Endothelial cell (in vitro differentiated cells): Measurements from ENCODE around the gene MRPS9. TPM values are rescaled to one million over a fixed set of nuclear protein-coding genes. Genes with fewer than 3 reads are reported as not detected.

Experiments used
- DNase-seq: peaks from one replicate; pipeline ENCODE4 v3.0.0; 2021; ENCODE audit warnings: low spot score
- H3K27ac Mint-ChIP-seq: one replicate; pipeline ENCODE4 v1.8.0; 2021; ENCODE audit warnings: mixed read lengths, inconsistent platforms; ENCODE audit not compliant: unreplicated experiment
- H3K27me3 Mint-ChIP-seq: one replicate; pipeline ENCODE4 v1.8.0; 2021; ENCODE audit warnings: mild to moderate bottlenecking, moderate library complexity, mixed read lengths, inconsistent platforms; ENCODE audit not compliant: unreplicated experiment
- H3K36me3 Mint-ChIP-seq: one replicate; pipeline ENCODE4 v1.8.0; 2021; ENCODE audit warnings: mild to moderate bottlenecking, low read depth, mixed read lengths, inconsistent platforms; ENCODE audit not compliant: unreplicated experiment
- H3K4me1 Mint-ChIP-seq: one replicate; pipeline ENCODE4 v1.8.0; 2021; ENCODE audit warnings: mild to moderate bottlenecking, mixed read lengths, inconsistent platforms; ENCODE audit not compliant: unreplicated experiment
- H3K4me3 Mint-ChIP-seq: one replicate; pipeline ENCODE4 v1.8.0; 2021; ENCODE audit warnings: mild to moderate bottlenecking, mixed read lengths, inconsistent platforms; ENCODE audit not compliant: unreplicated experiment
- H3K9me3 Mint-ChIP-seq: one replicate; pipeline ENCODE4 v1.8.0; 2021; ENCODE audit warnings: mixed read lengths, inconsistent platforms; ENCODE audit not compliant: unreplicated experiment
- total RNA-seq: library from RNA; stranded (reverse); fragmentation: NEBNext Ultra II Directional; extraction: Animal tissue kit (Norgen Biotek cat#: 25700); gene quantifications from one replicate; pipeline ENCODE4 v1.2.1, GENCODE V29; 2021; ENCODE audit not compliant: unreplicated experiment
- TF ChIP-seq, protein P1 (sequence below): fragments of 200-600 bp; sonication (generic); IDR thresholded peaks from one replicate; pipeline ENCODE4 v1.5.0; 2021; ENCODE audit warnings: antibody characterized with exemption; ENCODE audit not compliant: unreplicated experiment

Gene MRPS9
- total RNA-seq, 1 donor from 2014 or later: 27.3 TPM

GRCh38 chr2:105104208-105104731, 66.4 kb downstream of the MRPS9 start:
- no peaks in the 10 kb centered on the region for H3K9me3 Mint-ChIP-seq
- peaks cover 1% of the 10 kb centered on the region for H3K27me3 Mint-ChIP-seq
- H3K36me3 Mint-ChIP-seq: peaks cover 13% of the 10 kb centered on the region
- H3K27ac Mint-ChIP-seq: no peak overlapping the region
- peaks cover 13% of the 10 kb centered on the region for H3K4me1 Mint-ChIP-seq
- H3K4me3 Mint-ChIP-seq: no peak overlapping the region
- no peak for DNase-seq
- TF ChIP-seq, protein P1, sequence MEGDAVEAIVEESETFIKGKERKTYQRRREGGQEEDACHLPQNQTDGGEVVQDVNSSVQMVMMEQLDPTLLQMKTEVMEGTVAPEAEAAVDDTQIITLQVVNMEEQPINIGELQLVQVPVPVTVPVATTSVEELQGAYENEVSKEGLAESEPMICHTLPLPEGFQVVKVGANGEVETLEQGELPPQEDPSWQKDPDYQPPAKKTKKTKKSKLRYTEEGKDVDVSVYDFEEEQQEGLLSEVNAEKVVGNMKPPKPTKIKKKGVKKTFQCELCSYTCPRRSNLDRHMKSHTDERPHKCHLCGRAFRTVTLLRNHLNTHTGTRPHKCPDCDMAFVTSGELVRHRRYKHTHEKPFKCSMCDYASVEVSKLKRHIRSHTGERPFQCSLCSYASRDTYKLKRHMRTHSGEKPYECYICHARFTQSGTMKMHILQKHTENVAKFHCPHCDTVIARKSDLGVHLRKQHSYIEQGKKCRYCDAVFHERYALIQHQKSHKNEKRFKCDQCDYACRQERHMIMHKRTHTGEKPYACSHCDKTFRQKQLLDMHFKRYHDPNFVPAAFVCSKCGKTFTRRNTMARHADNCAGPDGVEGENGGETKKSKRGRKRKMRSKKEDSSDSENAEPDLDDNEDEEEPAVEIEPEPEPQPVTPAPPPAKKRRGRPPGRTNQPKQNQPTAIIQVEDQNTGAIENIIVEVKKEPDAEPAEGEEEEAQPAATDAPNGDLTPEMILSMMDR: no peak

GRCh38 chr2:105110295-105110829, 72.5 kb downstream of the MRPS9 start:
- H3K9me3 Mint-ChIP-seq: no peaks in the 10 kb centered on the region
- no peak for DNase-seq
- TF ChIP-seq, protein P1: no peak
- no peak overlapping the region for H3K4me3 Mint-ChIP-seq
- no peak overlapping the region for H3K27ac Mint-ChIP-seq
- peaks cover 2% of the 10 kb centered on the region for H3K27me3 Mint-ChIP-seq
- no peaks in the 10 kb centered on the region for H3K4me1 Mint-ChIP-seq
- H3K36me3 Mint-ChIP-seq: no peaks in the 10 kb centered on the region

GRCh38 chr2:105111365-105112150, 73.7 kb downstream of the MRPS9 start:
- Mint-ChIP-seq H3K36me3 (no peaks in the 10 kb centered on the region), H3K4me1 (no peaks in the 10 kb centered on the region), H3K9me3 (no peaks in the 10 kb centered on the region), H3K27me3 (peaks cover 2% of the 10 kb centered on the region), H3K27ac (no peak overlapping the region), H3K4me3 (no peak overlapping the region)
- DNase-seq: no peak
- TF ChIP-seq, protein P1: no peak

DNA sequence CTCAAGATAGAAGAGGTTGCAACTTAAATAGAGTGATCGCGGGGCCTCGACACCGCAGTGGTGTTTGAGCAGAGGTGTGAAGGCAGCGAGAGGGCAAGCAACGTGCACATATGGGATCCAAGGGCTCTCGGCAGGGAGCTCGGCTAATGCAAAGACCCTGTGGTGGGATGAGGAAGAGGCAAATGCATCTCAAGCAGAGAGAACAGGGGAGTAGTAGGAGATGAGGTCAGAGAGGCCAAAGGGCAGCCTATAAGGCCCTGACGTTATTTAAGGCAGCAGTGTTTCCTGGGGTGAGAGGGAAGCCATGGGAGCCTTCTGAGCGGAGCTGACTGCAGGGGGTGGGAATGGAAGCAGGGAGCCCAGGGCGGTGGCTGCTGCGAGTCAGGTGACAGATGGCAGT, 74.5 kb downstream of the MRPS9 start:
- Mint-ChIP-seq H3K36me3 (no peaks in the 10 kb centered on the region), H3K27ac (no peak overlapping the region), H3K9me3 (no peaks in the 10 kb centered on the region), H3K4me1 (no peaks in the 10 kb centered on the region), H3K4me3 (no peak overlapping the region), H3K27me3 (peaks cover 2% of the 10 kb centered on the region)
- no peak for DNase-seq
- TF ChIP-seq, protein P1: no peak
